ENCODE results near the gene FOXD3.

Gene FOXD3

GRCh38 chr1:63320022-63320721 is 2.2 kb upstream of the FOXD3 start:
- POLR2A ChIA-PET (ENCODE audit: low non-redundant PET): no interaction called here
- no peak overlapping the region for H3K27ac ChIP-seq
- no peak for TF ChIP-seq CTCF (conservative IDR thresholded peaks at IDR 0.05; ENCODE audit: low read depth)
- no peak for DNase-seq (ENCODE audit: low spot score)
- CTCF ChIA-PET: interaction anchor here (0.6 kb wide), 1 partner anchor 122 kb away, joined by 4 read pairs; no protein-coding TSS in a partner anchor

GRCh38 chr1:63321066-63321784 is 1.1 kb upstream of the FOXD3 start:
- no peak for TF ChIP-seq CTCF (conservative IDR thresholded peaks at IDR 0.05; ENCODE audit: low read depth)
- CTCF ChIA-PET: no interaction called here
- POLR2A ChIA-PET (ENCODE audit: low non-redundant PET): no interaction called here
- DNase-seq (ENCODE audit: low spot score): no peak
- H3K27ac ChIP-seq: no peak overlapping the region

GRCh38 chr1:63321785-63322113 is 618 bp upstream of the FOXD3 start:
- no peak overlapping the region for H3K27ac ChIP-seq
- TF ChIP-seq CTCF (conservative IDR thresholded peaks at IDR 0.05; ENCODE audit: low read depth): no peak
- no peak for DNase-seq (ENCODE audit: low spot score)
- ChIA-PET POLR2A (ENCODE audit: low non-redundant PET) (no interaction called here), CTCF (no interaction called here)

GRCh38 chr1:63322944-63323864 is 837 bp downstream of the FOXD3 start:
- ChIA-PET CTCF (interaction anchor here (0.6 to 0.8 kb wide), 3 partner anchors 170 to 252 kb away, joined by 3 to 4 read pairs (median 3); no protein-coding TSS in a partner anchor), POLR2A (ENCODE audit: low non-redundant PET) (no interaction called here)
- H3K27ac ChIP-seq: no peak overlapping the region
- TF ChIP-seq CTCF (conservative IDR thresholded peaks at IDR 0.05; ENCODE audit: low read depth): no peak
- DNase-seq (ENCODE audit: low spot score): no peak

- ChIA-PET POLR2A (ENCODE audit: low non-redundant PET) (no interaction called here), CTCF (interaction anchor here (0.6 to 0.8 kb wide), 4 partner anchors 171 to 252 kb away, joined by 3 to 4 read pairs (median 3); no protein-coding TSS in a partner anchor)
- no peak for TF ChIP-seq CTCF (conservative IDR thresholded peaks at IDR 0.05; ENCODE audit: low read depth)
- no peak for DNase-seq (ENCODE audit: low spot score)
- no peak overlapping the region for H3K27ac ChIP-seq
These were observed 1.8 kb downstream of the FOXD3 start for GRCh38 chr1:63323865-63324778.

Measured in RWPE1 (cell line).